K562 treated with DMSO at 1 percent for 24 hours (cell line): ENCODE measurements around the gene RGS9. TPM values are rescaled to one million over a fixed set of nuclear protein-coding genes. Genes with fewer than 3 reads are reported as not detected.

ENCODE experiments used
- total RNA-seq: library from RNA; unstranded; fragments of 300-600 nt; gene quantifications from 2 replicates; pipeline ENCODE4 v1.2.3, GENCODE V29; 2022; ENCODE audit warnings: low read depth; ENCODE audit not compliant: insufficient read depth

Gene RGS9
- 1.2 and 1.6 TPM in 2 replicates for total RNA-seq

GRCh38 chr17:65137021-65137939, at the start of gene RGS9:
TSS of gene RGS9 (plus strand) at chr17:65137370. CDS start at chr17:65137541, 171 bp downstream.

Other genes starting within 250 kb of the RGS9 start
- gene LRRC37A3, start 217.9 kb upstream of the RGS9 start, total RNA-seq: 0.93 and 1.1 TPM in 2 replicates
- 18.1 and 21.4 TPM in 2 replicates for gene GNA13, start 80.6 kb upstream of the RGS9 start, total RNA-seq